MCF 10A (cell line): Measurements from ENCODE around the gene CARS1. TPM values are rescaled to one million over a fixed set of nuclear protein-coding genes. Genes with fewer than 3 reads are reported as not detected.

Experiments
- BruUV-seq: library from RNA; stranded (reverse); fragments of 400-500 nt; replicated peaks from 2 replicates; lab custom pipeline; 2021; lab: Mats Ljungman, UMichigan
- CTCF ChIA-PET: fragments of 300-600 bp; sonication (Branson Sonifier 250); formaldehyde crosslinking; extraction: SDS; loops from one replicate; lab custom pipeline; 2021; ENCODE audit warnings: antibody characterized with exemption, inconsistent platforms; lab: Yijun Ruan, JAX
- POLR2A ChIA-PET: fragments of 300-600, 350-650 bp; sonication (Branson Sonifier 250); formaldehyde crosslinking; extraction: SDS; loops from one replicate; lab custom pipeline; 2020; ENCODE audit warnings: antibody characterized with exemption, inconsistent platforms; lab: Yijun Ruan, JAX
- DNase-seq: peaks from one replicate; pipeline ENCODE4 v3.0.0-alpha.2; 2018; ENCODE audit not compliant: unreplicated experiment
- H3K27ac Mint-ChIP-seq: one replicate; pipeline ENCODE4 v1.8.0; 2022; ENCODE audit warnings: mild to moderate bottlenecking, low read depth, mixed read lengths; ENCODE audit not compliant: unreplicated experiment
- H3K27me3 Mint-ChIP-seq: one replicate; pipeline ENCODE4 v1.8.0; 2022; ENCODE audit warnings: mixed read lengths; ENCODE audit not compliant: insufficient read depth, unreplicated experiment
- H3K36me3 Mint-ChIP-seq: one replicate; pipeline ENCODE4 v1.8.0; 2022; ENCODE audit warnings: mild to moderate bottlenecking, moderate library complexity, mixed read lengths; ENCODE audit not compliant: insufficient read depth, unreplicated experiment
- H3K4me1 Mint-ChIP-seq: one replicate; pipeline ENCODE4 v1.8.0; 2022; ENCODE audit warnings: mixed read lengths; ENCODE audit not compliant: insufficient read depth, unreplicated experiment
- H3K4me3 Mint-ChIP-seq: one replicate; pipeline ENCODE4 v1.8.0; 2022; ENCODE audit warnings: mild to moderate bottlenecking, moderate library complexity, mixed read lengths; ENCODE audit not compliant: unreplicated experiment
- H3K9me3 Mint-ChIP-seq: one replicate; pipeline ENCODE4 v1.8.0; 2022; ENCODE audit warnings: mixed read lengths; ENCODE audit not compliant: unreplicated experiment
- CTCF ChIP-seq: fragments of 200-600 bp; IDR thresholded peaks from one replicate; pipeline ENCODE4 v1.8.0; 2022; ENCODE audit warnings: antibody characterized with exemption, mild to moderate bottlenecking; ENCODE audit not compliant: unreplicated experiment
- intact Hi-C: fragments of 100-400 bp; cut with micrococcal nuclease; formaldehyde crosslinking; loops from 2 replicates; pipeline ENCODE4 v1.14.1; 2022
- total RNA-seq: library from RNA; stranded (reverse); gene quantifications from 2 replicates; pipeline ENCODE4 v1.2.3, GENCODE V29; 2022

Gene CARS1
- total RNA-seq, 1 experiment from 2014 or later: 150 TPM

- ChIA-PET CTCF (interaction anchor here (0.6 to 12.3 kb wide), 40 partner anchors 9 to 318 kb away, joined by 3 to 160 read pairs (median 4); partner anchors contain the start of gene PHLDA2), POLR2A (interaction anchor here (0.6 to 3.5 kb wide), 12 partner anchors 12 to 259 kb away, joined by 3 to 19 read pairs (median 4); partner anchors contain the start of gene CARS1)
- Mint-ChIP-seq H3K36me3 (peaks cover 81% of the 10 kb centered on the region), H3K4me3 (no peak overlapping the region), H3K27ac (no peak overlapping the region), H3K4me1 (peaks cover 21% of the 10 kb centered on the region), H3K9me3 (no peaks in the 10 kb centered on the region), H3K27me3 (no peaks in the 10 kb centered on the region)
- intact Hi-C loops: loop anchor here (1.0 kb wide), 1 partner anchor 54 kb away; no protein-coding TSS in a partner anchor
- DNase-seq: no peak
- no peak for TF ChIP-seq CTCF
- no TSS peak for BruUV-seq
Measured at GRCh38 chr11:3091081-3091845, 34.0 kb upstream of the CARS1 start.

DNA sequence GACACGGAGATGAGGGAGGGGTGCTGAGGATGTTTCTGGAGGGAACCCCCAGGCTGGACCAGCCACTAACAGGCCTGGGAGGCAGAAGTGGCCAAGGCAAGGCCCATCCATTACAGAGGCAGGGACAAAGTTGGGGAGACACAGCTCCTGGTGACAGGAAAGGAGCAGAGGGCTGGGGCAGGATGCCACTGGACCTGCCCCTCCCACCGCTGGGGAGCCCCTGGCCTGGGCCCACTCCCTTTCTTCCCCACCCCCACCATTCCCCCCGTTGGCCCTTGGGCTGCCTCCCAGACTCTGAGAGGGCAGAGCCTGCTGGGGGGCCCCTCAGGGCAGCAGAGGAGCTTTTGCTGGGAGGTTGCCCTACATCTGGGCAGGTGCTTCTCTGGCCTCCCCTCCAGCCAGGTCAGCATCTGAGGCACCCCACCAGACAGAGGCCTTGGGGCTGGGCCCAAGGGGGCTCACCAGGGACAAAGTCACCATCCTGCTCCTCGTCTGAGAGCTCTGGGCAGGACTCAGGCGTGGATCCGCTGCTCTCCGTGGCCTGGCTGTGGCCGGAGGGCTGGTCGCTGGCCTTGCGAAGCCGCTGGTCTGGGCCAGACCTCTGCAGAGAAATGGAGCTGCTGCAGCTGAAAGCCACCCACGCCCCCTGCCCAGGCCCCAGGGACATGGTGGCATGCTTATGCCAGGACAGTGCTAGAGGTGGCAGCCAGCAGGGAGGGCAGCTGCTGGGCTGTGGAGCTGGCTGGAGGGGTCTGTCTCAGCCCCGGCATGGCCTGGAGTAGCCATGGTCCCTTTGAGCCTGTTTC, 33.1 kb upstream of the CARS1 start:
- Mint-ChIP-seq H3K4me3 (no peak overlapping the region), H3K4me1 (peaks cover 12% of the 10 kb centered on the region), H3K27ac (no peak overlapping the region), H3K9me3 (no peaks in the 10 kb centered on the region), H3K27me3 (no peaks in the 10 kb centered on the region), H3K36me3 (peaks cover 81% of the 10 kb centered on the region)
- no peak for TF ChIP-seq CTCF
- ChIA-PET POLR2A (interaction anchor here (0.6 to 3.5 kb wide), 10 partner anchors 10 to 157 kb away, joined by 3 to 19 read pairs (median 4); partner anchors contain the start of gene CARS1), CTCF (interaction anchor here (0.6 to 12.3 kb wide), 26 partner anchors 9 to 559 kb away, joined by 3 to 160 read pairs (median 4); partner anchors contain the start of gene PHLDA2)
- no peak for DNase-seq
- intact Hi-C loops: no loop called here
- no TSS peak for BruUV-seq

DNA sequence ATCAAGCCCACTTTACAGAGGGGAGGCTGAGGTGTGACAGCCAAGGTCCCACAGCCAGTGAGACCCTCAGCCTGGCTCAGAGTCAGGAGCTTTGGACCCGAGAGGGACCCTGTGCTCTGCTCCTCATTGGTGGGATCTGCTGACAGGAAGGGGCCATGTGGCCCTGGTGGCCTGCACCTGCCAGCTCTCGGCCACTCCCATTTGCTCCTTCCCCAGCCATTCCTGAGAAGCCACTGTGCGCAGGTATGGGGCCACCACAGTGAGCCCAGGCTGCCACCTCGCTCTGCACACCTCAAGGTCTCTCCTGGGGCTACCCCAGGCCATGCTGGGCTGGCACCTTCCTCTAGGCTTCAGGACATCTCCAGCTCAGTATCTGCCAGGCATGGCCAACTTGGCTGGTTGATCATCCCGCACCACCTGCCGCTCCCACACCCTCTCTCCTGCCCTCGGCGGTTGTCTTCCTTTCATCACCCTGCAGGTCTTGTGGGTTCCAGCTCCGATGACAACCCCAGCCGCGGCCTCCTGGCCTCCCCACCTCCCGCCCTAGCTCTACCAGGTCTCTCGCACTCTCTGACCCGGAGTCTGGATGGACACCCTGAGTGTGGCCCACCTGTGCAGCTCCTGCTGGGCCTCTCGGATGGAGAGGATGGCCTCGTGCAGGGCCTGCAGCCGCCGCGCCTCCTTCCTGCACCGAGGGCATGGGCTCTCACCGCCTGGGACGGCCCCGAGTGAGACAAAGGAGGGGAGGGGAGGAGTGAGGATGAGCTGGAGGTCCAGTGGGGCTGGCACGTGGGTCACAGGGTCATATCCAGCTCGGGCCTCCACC, 32.2 kb upstream of the CARS1 start:
- no peak overlapping the region for H3K4me3 Mint-ChIP-seq
- intact Hi-C loops: no loop called here
- no peaks in the 10 kb centered on the region for H3K27me3 Mint-ChIP-seq
- no peaks in the 10 kb centered on the region for H3K9me3 Mint-ChIP-seq
- no TSS peak for BruUV-seq
- no peak for DNase-seq
- peaks cover 74% of the 10 kb centered on the region for H3K36me3 Mint-ChIP-seq
- H3K4me1 Mint-ChIP-seq: peaks cover 12% of the 10 kb centered on the region
- no peak for TF ChIP-seq CTCF
- ChIA-PET CTCF (interaction anchor here (0.6 to 12.3 kb wide), 10 partner anchors 14 to 558 kb away, joined by 3 to 160 read pairs (median 4); no protein-coding TSS in a partner anchor), POLR2A (interaction anchor here (0.6 to 3.0 kb wide), 7 partner anchors 11 to 89 kb away, joined by 3 to 13 read pairs (median 3); partner anchors contain the start of gene CARS1)
- H3K27ac Mint-ChIP-seq: no peak overlapping the region
